GM18520 (cell line): ENCODE measurements around the gene MKX.

Experiments used
- ATAC-seq: cut with Tn5 transposase; IDR thresholded peaks from one replicate; pipeline ENCODE4 v1.9.1; 2021; ENCODE audit not compliant: unreplicated experiment

The MKX gene

DNA sequence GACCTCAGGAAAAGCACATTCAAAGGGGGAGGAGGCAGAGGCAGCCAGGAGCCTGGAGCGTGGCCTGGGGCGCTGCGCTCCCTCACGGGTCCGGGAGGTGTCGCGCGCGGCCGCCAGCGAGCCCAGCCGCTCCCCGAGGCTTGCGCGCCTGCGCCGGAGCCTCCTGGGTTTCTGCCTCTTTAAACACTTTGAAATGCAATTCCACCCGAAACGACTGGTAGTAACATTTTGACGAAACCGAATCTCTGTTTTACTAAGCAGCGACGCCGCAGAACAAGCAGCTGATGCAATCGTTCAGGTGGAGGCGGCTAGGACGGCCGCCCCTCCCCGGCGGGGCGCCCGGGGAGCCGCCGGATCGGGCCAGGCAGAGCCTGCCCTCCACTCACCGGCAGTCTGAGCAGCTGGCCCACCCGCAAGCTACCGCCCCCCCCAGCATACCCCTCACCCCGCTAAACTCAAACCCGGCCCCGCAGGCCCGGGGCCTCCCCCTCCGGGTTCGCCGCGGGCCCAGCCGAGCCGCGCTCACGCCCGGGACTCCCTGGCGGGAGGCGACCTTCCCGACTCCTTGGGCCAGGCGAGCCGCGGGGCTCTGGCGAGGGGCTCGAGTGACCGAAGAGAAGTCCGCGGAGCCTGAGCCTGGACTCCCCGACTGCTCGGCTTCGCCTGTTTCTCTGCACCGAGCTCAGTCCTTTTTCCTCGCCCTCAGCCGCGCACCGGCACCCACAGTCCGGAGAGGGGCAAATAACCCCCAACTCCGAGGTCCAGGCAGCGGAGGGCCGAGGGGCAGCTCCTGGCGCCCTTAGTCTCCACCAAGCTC, 3.2 kb downstream of the MKX start:
- ATAC-seq, result peak; percentile 93

- ATAC-seq, result no peak
These were observed 4.2 kb downstream of the MKX start for GRCh38 chr10:27741173-27742091.

DNA sequence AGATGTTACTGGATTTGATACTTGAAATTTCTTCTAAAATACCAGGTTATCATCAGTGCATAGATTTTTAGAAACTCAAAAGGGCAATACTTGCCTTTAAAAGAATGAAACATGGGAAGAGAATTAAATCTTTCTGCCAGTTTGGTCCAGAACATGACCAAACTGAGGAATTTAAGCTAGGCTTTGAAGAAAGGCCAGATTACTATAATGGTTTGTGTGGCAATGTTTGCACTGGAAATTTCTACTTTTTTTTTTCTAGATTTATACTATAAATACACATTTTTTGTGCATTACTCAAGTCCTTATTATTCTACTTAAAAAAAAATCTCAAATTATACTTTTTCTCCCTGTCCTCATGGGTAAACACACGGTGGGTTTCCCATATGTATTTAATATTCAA, 9.2 kb downstream of the MKX start:
- no peak for ATAC-seq

DNA sequence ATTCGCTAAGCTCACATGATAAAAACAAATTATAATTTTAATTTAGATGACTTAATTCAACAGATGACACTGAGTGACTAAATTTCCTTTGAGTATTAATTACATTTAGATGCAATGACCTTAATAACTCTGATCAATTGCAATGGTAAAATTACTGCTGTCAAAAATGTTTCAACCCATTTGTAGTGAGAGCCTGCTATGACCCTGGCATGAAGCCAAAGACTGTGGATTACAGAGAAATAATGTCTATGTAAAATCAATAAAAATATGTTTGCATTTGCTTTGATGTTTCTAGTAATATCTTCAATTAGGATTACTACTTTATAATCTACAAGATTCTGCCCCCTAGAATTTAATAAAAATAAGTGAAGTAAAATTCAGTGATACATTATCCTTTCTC, 15.6 kb downstream of the MKX start:
- ATAC-seq, result no peak

- no peak for ATAC-seq
These were observed 17.3 kb downstream of the MKX start for GRCh38 chr10:27728338-27728737.

DNA sequence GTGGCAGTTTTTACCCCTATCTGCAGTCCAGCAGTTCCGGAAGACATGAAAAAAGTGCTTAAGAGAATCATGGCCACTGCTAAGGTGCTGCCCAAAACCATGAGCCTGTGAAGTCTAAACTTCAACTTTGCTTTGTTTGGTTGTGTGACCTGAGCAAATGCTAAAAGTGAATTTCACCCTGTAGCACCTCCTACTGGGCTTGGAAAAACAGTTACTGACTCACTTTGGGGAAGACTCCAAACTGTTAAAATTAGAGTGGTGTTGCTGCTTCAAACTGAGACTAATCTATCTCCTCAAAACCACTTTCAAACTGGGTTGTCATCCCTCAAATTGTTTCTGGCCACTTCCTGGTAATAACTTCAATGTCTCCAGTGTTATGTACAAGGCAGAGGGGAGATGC, 21.3 kb downstream of the MKX start:
- no peak for ATAC-seq

GRCh38 chr10:27723436-27723835, 22.2 kb downstream of the MKX start:
- ATAC-seq, result no peak

DNA sequence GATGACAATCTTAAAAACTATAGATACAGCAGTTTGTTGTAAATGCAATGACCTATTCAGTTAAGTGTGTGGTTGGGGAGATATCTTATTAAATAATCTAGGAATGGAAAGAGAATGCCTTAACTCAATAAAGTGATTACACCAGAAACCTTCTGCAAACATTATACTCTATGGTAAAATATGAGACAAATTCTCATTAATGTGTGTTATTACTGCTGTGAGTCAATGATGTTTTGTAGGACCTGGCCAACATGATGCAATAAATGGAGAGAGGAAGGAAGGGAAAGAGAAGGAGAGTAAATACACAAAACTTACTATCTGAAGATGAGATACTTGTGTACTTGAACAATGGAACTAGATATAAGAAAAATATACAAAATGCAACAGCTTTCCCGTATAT, 25.1 kb downstream of the MKX start:
- no peak for ATAC-seq

- no peak for ATAC-seq
These were observed 26.6 kb downstream of the MKX start for GRCh38 chr10:27719052-27719451.

GRCh38 chr10:27717861-27718260, 27.8 kb downstream of the MKX start:
- no peak for ATAC-seq

DNA sequence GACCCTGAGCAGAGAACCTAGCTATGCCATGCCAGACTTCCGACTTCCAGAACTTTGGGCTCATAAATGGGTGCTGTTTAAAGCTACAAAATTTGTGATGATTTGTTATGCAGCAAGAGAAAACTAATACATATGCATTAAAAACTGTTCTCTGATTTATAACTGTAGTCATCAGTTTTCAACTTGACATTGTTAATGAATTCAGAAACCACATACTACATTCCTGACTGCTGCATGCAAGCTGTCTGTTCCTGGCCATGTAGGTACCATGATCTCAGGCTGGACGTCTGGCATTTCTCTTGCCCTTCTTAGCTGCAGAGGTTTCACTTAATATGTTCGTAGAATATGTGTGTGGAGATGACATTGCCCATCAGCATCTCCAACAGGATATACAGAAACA, 28.4 kb downstream of the MKX start:
- ATAC-seq, result no peak

DNA sequence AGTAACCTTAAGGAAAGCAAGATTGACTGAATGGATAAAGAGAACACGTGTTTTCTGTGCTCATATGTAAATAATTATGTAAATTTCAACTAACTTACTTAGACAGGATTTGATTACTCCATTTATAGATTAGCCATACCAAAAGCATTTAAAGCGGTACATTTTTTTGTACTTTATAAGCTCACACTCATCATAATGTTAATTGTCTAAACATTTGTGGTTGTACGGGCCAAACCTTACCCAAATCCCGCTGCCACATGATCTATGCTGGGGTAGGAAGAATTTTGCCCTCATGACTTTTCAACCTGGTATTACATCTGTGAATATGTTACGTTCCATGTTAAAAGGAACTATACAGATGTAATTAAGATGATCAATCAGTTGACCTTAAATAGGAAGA, 29.1 kb downstream of the MKX start:
- no peak for ATAC-seq

GRCh38 chr10:27715505-27715904, 30.1 kb downstream of the MKX start:
- ATAC-seq, result no peak

- ATAC-seq, result no peak
These were observed 31.3 kb downstream of the MKX start for GRCh38 chr10:27714349-27714748.

DNA sequence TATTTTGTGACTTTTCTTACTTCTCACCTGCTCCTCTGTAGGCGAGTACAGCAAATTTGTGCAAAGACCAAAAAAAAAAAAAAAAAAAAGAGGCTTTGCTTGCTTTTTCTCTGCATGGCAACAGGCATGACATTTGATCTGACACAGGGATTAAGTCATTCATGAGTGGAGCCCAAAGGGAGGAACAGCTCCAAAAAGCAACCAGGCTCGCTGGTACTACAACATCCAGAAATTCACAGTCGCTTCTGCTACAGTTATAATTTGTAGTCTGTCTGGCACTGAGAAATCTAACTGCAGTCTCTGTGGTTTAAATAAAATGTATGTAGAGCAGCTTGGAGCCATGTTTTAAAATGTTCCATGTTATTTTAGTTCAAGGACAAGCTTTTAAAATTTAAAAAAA, 31.7 kb downstream of the MKX start:
- ATAC-seq, result no peak

GRCh38 chr10:27710014-27710413, 35.6 kb downstream of the MKX start:
- ATAC-seq, result no peak

DNA sequence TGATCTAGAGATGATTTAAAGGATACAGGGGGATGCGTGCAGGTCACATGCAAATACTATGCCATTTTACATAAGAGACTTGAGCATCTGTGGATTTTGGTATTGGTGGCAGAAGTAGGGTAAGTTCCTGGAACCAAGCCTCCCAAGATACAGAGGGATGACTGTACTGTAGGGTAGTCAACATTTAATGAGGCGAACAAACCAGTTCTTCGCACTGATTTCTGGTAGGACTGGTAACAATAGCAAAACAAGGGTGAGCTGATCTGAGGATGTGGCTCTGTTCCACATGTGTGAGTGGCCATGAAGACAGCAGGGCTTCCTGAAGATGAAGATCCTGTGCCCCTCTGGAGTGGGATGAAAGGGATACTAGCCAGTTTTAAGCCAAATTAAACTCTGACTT, 36.3 kb downstream of the MKX start:
- no peak for ATAC-seq

DNA sequence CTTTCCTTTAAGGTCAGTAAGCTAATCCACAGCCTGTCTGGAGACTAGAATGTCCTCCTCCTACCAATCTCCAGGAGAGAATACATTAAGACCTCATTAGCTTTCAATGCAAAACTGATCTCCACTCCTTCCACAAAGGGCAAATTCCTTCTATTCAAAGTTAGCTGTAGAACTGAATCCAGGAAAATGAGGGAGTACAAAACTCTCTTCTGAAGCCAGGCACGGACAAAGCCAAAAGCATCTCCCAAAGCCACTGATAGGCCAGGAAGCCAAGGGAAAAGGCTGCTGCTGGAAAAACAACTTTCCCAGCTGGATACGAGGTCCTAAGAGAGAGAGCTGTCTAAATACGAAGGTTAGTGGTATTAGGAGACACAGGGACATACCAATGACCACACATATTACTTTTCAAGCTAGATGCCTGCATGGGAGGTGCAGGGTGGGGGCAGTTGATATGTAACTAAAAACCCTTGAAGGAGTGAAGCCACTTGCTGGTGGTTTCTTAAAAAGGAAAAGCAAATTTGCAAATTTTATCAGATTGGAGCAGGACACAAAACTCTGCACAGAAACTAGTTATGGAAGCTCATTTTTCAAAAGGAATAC, 43.6 kb downstream of the MKX start:
- ATAC-seq, result no peak

DNA sequence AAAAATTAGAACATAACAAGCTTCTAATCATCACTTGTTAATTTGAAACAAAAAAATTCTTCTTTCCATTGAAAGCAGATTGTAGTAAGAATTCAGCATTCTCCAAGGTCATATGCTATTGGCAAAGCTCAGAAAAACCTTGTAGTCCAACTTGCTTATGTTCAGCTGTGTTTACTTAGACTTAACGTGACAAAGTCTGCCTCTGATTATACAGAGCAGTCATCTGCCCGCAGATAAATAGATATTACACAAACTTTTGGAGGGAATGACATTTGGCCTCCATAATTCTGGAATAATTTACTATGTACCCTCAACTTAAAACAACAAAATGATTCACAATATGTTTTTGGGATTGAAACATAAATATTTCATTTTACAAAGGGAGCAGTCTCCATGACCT, 45.8 kb downstream of the MKX start:
- ATAC-seq, result no peak

DNA sequence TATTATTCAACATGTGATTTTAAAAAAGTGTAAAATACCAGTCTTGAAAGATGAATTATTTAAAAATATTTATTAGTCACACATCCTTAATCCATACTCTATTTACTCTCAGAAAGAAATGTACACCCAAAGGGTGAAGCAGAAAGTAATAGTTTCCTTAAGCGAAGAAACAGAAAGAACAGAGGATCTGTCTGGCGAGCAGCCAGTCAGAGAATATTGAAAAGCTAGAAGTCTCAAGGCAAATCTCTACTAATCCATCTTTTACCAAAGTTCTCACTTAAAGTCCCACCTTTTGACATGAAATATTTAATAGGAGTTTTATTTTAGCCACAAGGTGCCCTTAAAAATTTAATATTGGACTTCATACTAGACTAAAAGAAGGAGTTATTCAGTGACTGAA, 46.7 kb downstream of the MKX start:
- no peak for ATAC-seq

- no peak for ATAC-seq
These were observed 49.2 kb downstream of the MKX start for GRCh38 chr10:27696466-27696865.

DNA sequence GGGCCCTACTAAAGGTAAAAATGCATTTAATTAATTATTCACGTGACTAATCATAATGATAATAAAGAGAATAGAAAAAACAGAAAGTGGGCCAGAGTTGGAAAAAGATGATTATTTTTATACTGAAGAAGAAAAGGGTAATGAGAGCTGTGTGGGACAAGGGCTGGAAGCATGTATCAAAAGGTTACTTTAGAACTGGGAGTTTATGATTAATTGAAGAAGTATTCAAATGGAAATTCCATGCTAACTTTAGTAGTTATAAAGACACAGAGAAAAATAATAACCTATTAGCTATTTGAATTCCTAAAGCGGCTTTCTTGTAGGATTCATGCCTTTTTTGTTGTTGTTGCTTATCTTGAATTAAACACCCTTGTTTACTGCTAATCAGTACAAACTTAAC, 49.9 kb downstream of the MKX start:
- ATAC-seq, result no peak
